H9 (cell line): ENCODE data around the gene SLC9A7. TPM values are rescaled to one million over a fixed set of nuclear protein-coding genes. Genes with fewer than 3 reads are reported as not detected.

Experiments
- DNase-seq: peaks from one replicate; pipeline ENCODE4 v3.0.0-alpha.2; 2017
- H2AFZ ChIP-seq: one replicate; pipeline ENCODE4 v1.6.1; 2013; ENCODE audit warnings: mild to moderate bottlenecking, low read length, control low read depth, moderate library complexity
- H2AK5ac ChIP-seq: 2 replicates; pipeline ENCODE4 v1.6.1; 2013; ENCODE audit warnings: low read length, control low read depth, mixed read lengths; ENCODE audit not compliant: insufficient read length
- H2BK120ac ChIP-seq: one replicate; pipeline ENCODE4 v1.6.1; 2013; ENCODE audit warnings: low read depth, mild to moderate bottlenecking, low read length, control low read depth, inconsistent platforms; ENCODE audit not compliant: poor library complexity, severe bottlenecking
- H2BK12ac ChIP-seq: 2 replicates; pipeline ENCODE4 v1.6.1; 2013; ENCODE audit warnings: low read length, control low read depth, mixed read lengths, low read depth; ENCODE audit not compliant: insufficient read length
- H2BK15ac ChIP-seq: 2 replicates; pipeline ENCODE4 v1.6.1; 2013; ENCODE audit warnings: low read depth, low read length, control low read depth
- H2BK20ac ChIP-seq: one replicate; pipeline ENCODE4 v1.6.1; 2013; ENCODE audit warnings: low read depth, mild to moderate bottlenecking, low read length, control low read depth, inconsistent platforms; ENCODE audit not compliant: poor library complexity, severe bottlenecking
- H2BK5ac ChIP-seq: 2 replicates; pipeline ENCODE4 v1.6.1; 2013; ENCODE audit warnings: low read length, control low read depth, mixed read lengths; ENCODE audit not compliant: insufficient read length
- H3K14ac ChIP-seq: 2 replicates; pipeline ENCODE4 v1.6.1; 2013; ENCODE audit warnings: low read length, control low read depth; ENCODE audit not compliant: insufficient read depth
- H3K18ac ChIP-seq: 2 replicates; pipeline ENCODE4 v1.6.1; 2013; ENCODE audit warnings: low read depth, mild to moderate bottlenecking, mixed read lengths, low read length, control low read depth; ENCODE audit not compliant: insufficient read length
- H3K23ac ChIP-seq: 2 replicates; pipeline ENCODE4 v1.6.1; 2013; ENCODE audit warnings: low read length, control low read depth, mixed read lengths, low read depth; ENCODE audit not compliant: insufficient read length
- H3K23me2 ChIP-seq: 2 replicates; pipeline ENCODE4 v1.6.1; 2013; ENCODE audit warnings: low read depth, mild to moderate bottlenecking, mixed read lengths, low read length, control low read depth; ENCODE audit not compliant: insufficient read length, poor library complexity, severe bottlenecking
- H3K27ac ChIP-seq: 2 replicates; pipeline ENCODE4 v1.5.1; 2013; ENCODE audit warnings: low read length, control low read depth, mixed read lengths, low read depth; ENCODE audit not compliant: insufficient read length
- H3K27me3 ChIP-seq: 2 replicates; pipeline ENCODE4 v1.6.1; 2013; ENCODE audit warnings: low read length, control low read depth, inconsistent platforms; ENCODE audit not compliant: insufficient read depth
- H3K4ac ChIP-seq: 2 replicates; pipeline ENCODE4 v1.6.1; 2013; ENCODE audit warnings: low read depth, mild to moderate bottlenecking, control low read depth, inconsistent platforms, low read length, moderate library complexity
- H3K4me1 ChIP-seq: 2 replicates; pipeline ENCODE4 v1.6.1; 2013; ENCODE audit warnings: low read length, control low read depth, inconsistent platforms; ENCODE audit not compliant: insufficient read depth
- H3K4me2 ChIP-seq: 2 replicates; pipeline ENCODE4 v1.6.1; 2013; ENCODE audit warnings: low read length, control low read depth, mixed read lengths; ENCODE audit not compliant: insufficient read length, insufficient read depth
- H3K56ac ChIP-seq: 2 replicates; pipeline ENCODE4 v1.6.1; 2013; ENCODE audit warnings: low read depth, mild to moderate bottlenecking, mixed read lengths, low read length, control low read depth; ENCODE audit not compliant: insufficient read length
- H3K79me1 ChIP-seq: 2 replicates; pipeline ENCODE4 v1.6.1; 2013; ENCODE audit warnings: low read depth, mild to moderate bottlenecking, moderate library complexity, low read length, control low read depth, inconsistent platforms; ENCODE audit not compliant: insufficient read depth, poor library complexity, severe bottlenecking
- H3K79me2 ChIP-seq: 2 replicates; pipeline ENCODE4 v1.6.1; 2013; ENCODE audit warnings: low read length, control low read depth, inconsistent platforms; ENCODE audit not compliant: insufficient read depth
- H3K9ac ChIP-seq: 2 replicates; pipeline ENCODE4 v1.6.1; 2013; ENCODE audit warnings: low read length, control low read depth, mixed read lengths; ENCODE audit not compliant: insufficient read length; ENCODE audit errors: extremely low read depth
- H3K9me3 ChIP-seq: one replicate; pipeline ENCODE4 v1.6.1; 2013; ENCODE audit warnings: low read depth, low read length, inconsistent platforms; ENCODE audit not compliant: control insufficient read depth
- H3T11ph ChIP-seq: one replicate; pipeline ENCODE4 v1.6.1; 2013; ENCODE audit warnings: mild to moderate bottlenecking, low read length, control low read depth, inconsistent platforms
- H4K20me1 ChIP-seq: one replicate; pipeline ENCODE4 v1.6.1; 2013; ENCODE audit not compliant: control insufficient read depth, insufficient read length, insufficient read depth
- H4K5ac ChIP-seq: 2 replicates; pipeline ENCODE4 v1.6.1; 2013; ENCODE audit warnings: low read depth, mild to moderate bottlenecking, mixed read lengths, low read length, control low read depth; ENCODE audit not compliant: insufficient read length
- H4K8ac ChIP-seq: replicated peaks from 2 replicates; pipeline ENCODE4 v1.6.1; 2013; ENCODE audit warnings: low read length, control low read depth, mixed read lengths, low read depth; ENCODE audit not compliant: insufficient read length
- H4K91ac ChIP-seq: 2 replicates; pipeline ENCODE4 v1.6.1; 2013; ENCODE audit warnings: low read depth, mild to moderate bottlenecking, moderate library complexity, mixed read lengths, low read length, control low read depth; ENCODE audit not compliant: insufficient read length
- H3K27ac Mint-ChIP-seq, 3 experiments: 2 replicates in 2 of 3; 3 replicates in 1 of 3; pipeline ENCODE4 v1.8.0; 2020 to 2021; ENCODE audit warnings: mixed read lengths in 3 of 3, mild to moderate bottlenecking in 1 of 3, moderate library complexity in 1 of 3
- H3K27me3 Mint-ChIP-seq: 2 replicates; pipeline ENCODE4 v1.8.0; 2021; ENCODE audit warnings: low read depth, mild to moderate bottlenecking, moderate library complexity, mixed read lengths
- H3K36me3 Mint-ChIP-seq, 3 experiments: 2 replicates in 2 of 3; 3 replicates in 1 of 3; pipeline ENCODE4 v1.8.0; 2020 to 2021; ENCODE audit warnings: low read depth in 3 of 3, mixed read lengths in 3 of 3; ENCODE audit not compliant: insufficient read depth in 1 of 3
- H3K4me1 Mint-ChIP-seq, 2 experiments: 2 replicates each; pipeline ENCODE4 v1.8.0; 2020; ENCODE audit warnings: mixed read lengths in 2 of 2
- H3K4me3 Mint-ChIP-seq, 2 experiments: 2 replicates in 1 of 2; 3 replicates in 1 of 2; pipeline ENCODE4 v1.8.0; 2020 to 2021; ENCODE audit warnings: mild to moderate bottlenecking in 2 of 2, mixed read lengths in 2 of 2, moderate library complexity in 1 of 2
- H3K9me3 Mint-ChIP-seq, 2 experiments: 2 replicates in 1 of 2; 3 replicates in 1 of 2; pipeline ENCODE4 v1.8.0; 2020; ENCODE audit warnings: mild to moderate bottlenecking in 2 of 2, mixed read lengths in 2 of 2, moderate library complexity in 1 of 2
- CTCF ChIP-seq: fragments of 200-600 bp; sonication (generic); conservative IDR thresholded peaks from 3 replicates; pipeline ENCODE4 v1.8.0; 2021; ENCODE audit warnings: antibody characterized with exemption, mild to moderate bottlenecking
- WGBS: extraction: QIAGEN DNeasy Blood & Tissue Kit; methylation state at CpG from one replicate; pipeline ENCODE4 v1.1.7; 2013; ENCODE audit warnings: missing lambda C conversion rate, low lambda C conversion rate, mixed read lengths; ENCODE audit not compliant: insufficient read length; ENCODE audit errors: extremely low coverage; 5-methylcytosine and 5-hydroxymethylcytosine counted together
- total RNA-seq: library from RNA; stranded (reverse); gene quantifications from 2 replicates; pipeline ENCODE4 v1.2.1, GENCODE V29; 2021

Gene SLC9A7
- total RNA-seq, 1 experiment from 2014 or later: 5.9 TPM

- Mint-ChIP-seq H3K27me3 (no peaks in the 10 kb centered on the region), H3K36me3 (peaks cover 7 to 16% (median 8%) of the 10 kb centered on the region in 3 experiments; a peak in 6 of 7 replicates), H3K4me1 (peaks cover 0 to 8% of the 10 kb centered on the region in 2 experiments; a peak in 2 of 4 replicates), H3K27ac (peak overlapping the region in 1 of 3 experiments; percentile 12; a peak in 1 of 7 replicates), H3K4me3 (no peak overlapping the region), H3K9me3 (peaks cover 66 to 71% of the 10 kb centered on the region in 2 experiments)
- no peak overlapping the region for H4K91ac ChIP-seq
- no peak overlapping the region for H3K9ac ChIP-seq
- no peaks in the 10 kb centered on the region for H3K27me3 ChIP-seq
- no peaks in the 10 kb centered on the region for H3K79me2 ChIP-seq
- no peak overlapping the region for H3K4me2 ChIP-seq
- no peaks in the 10 kb centered on the region for H3K4me1 ChIP-seq
- H2BK20ac ChIP-seq: no peak overlapping the region
- H4K5ac ChIP-seq: no peak overlapping the region
- H3K79me1 ChIP-seq: no peaks in the 10 kb centered on the region
- H2BK120ac ChIP-seq: no peak overlapping the region
- no peaks in the 10 kb centered on the region for H3K23me2 ChIP-seq
- H3K9me3 ChIP-seq: peaks cover 14% of the 10 kb centered on the region
- no peak overlapping the region for H3K23ac ChIP-seq
- no peaks in the 10 kb centered on the region for H4K20me1 ChIP-seq
- H3K14ac ChIP-seq: no peak overlapping the region
- WGBS: no CpG with 5 or more reads among the region's 6 CpGs
- no peak for DNase-seq
- H2BK5ac ChIP-seq: no peak overlapping the region
- no peak overlapping the region for H3K18ac ChIP-seq
- H4K8ac ChIP-seq: no peak overlapping the region
- no peak overlapping the region for H2AK5ac ChIP-seq
- H2BK15ac ChIP-seq: no peak overlapping the region
- no peak overlapping the region for H3K4ac ChIP-seq
- no peak overlapping the region for H3T11ph ChIP-seq
- H3K56ac ChIP-seq: no peak overlapping the region
- no peak overlapping the region for H3K27ac ChIP-seq
- no peak overlapping the region for H2AFZ ChIP-seq
- H2BK12ac ChIP-seq: no peak overlapping the region
- no peak for TF ChIP-seq CTCF
Measured at GRCh38 chrX:46561824-46562657, 196.9 kb downstream of the SLC9A7 start.
